Sigmoid colon (tissue), 4 donors: ENCODE measurements around the gene ATF7IP.

Source experiments
- EP300 ChIP-seq, 4 donors: sonication (generic); formaldehyde crosslinking; IDR thresholded peaks; one replicate each; pipeline ENCODE4 v1.6.1; 2017; ENCODE audit warnings: antibody characterized with exemption in 4 of 4
- POLR2A ChIP-seq, 2 donors: fragments of 450-650 bp; IDR thresholded peaks; one replicate each; pipeline ENCODE4 v1.6.1; 2016; ENCODE audit warnings: antibody characterized with exemption in 2 of 2, mild to moderate bottlenecking in 2 of 2, moderate library complexity in 2 of 2
- POLR2AphosphoS5 ChIP-seq, 4 donors: sonication (generic); formaldehyde crosslinking; IDR thresholded peaks; one replicate each; pipeline ENCODE4 v1.6.1; 2017; ENCODE audit warnings: antibody characterized with exemption in 4 of 4
- TF ChIP-seq, protein P1 (sequence below), 4 experiments: fragments of 450-650 bp in 3 of 4; fragments of 200-600 bp in 1 of 4; IDR thresholded peaks; one replicate each; pipeline ENCODE4 v1.5.1; 2016 to 2019; ENCODE audit warnings: antibody characterized with exemption in 4 of 4, mild to moderate bottlenecking in 3 of 4, moderate library complexity in 2 of 4

DNA sequence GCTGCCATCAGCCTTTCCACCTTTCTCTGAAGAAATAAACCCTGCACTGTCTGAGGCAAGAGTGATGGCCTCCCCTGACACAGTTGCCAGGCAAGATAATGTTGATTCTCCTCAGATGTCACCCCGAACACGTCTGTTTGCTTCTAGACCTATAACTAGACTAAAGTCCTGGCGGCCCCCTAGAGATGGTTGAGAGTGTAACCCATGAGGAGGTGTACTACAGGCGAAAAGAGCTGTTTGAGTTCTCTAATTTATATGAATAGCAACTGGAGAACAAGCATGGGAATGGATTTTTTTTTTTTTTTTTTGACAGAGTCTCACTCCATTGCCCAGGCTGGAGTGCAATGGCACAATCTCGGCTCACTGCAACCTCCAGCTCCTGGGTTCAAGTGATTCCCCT is 33.0 kb upstream of the ATF7IP start:
- TF ChIP-seq, protein P1, sequence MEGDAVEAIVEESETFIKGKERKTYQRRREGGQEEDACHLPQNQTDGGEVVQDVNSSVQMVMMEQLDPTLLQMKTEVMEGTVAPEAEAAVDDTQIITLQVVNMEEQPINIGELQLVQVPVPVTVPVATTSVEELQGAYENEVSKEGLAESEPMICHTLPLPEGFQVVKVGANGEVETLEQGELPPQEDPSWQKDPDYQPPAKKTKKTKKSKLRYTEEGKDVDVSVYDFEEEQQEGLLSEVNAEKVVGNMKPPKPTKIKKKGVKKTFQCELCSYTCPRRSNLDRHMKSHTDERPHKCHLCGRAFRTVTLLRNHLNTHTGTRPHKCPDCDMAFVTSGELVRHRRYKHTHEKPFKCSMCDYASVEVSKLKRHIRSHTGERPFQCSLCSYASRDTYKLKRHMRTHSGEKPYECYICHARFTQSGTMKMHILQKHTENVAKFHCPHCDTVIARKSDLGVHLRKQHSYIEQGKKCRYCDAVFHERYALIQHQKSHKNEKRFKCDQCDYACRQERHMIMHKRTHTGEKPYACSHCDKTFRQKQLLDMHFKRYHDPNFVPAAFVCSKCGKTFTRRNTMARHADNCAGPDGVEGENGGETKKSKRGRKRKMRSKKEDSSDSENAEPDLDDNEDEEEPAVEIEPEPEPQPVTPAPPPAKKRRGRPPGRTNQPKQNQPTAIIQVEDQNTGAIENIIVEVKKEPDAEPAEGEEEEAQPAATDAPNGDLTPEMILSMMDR (IDR thresholded peaks at IDR 0.05), result no peak
- no peak for TF ChIP-seq EP300 (IDR thresholded peaks at IDR 0.05)
- no peak for TF ChIP-seq POLR2A (IDR thresholded peaks at IDR 0.05)
- TF ChIP-seq POLR2AphosphoS5 (IDR thresholded peaks at IDR 0.05), result no peak
